ENCODE results near the gene ERP44. TPM values are rescaled to one million over a fixed set of nuclear protein-coding genes. Genes with fewer than 3 reads are reported as not detected.

Gene ERP44
- total RNA-seq, 4 donors from 2014 or later, result 17.1 to 24.0 (median 19.8) TPM

GRCh38 chr9:99966001-99966400 lies 132.8 kb downstream of the ERP44 start:
- no peak for TF ChIP-seq CTCF (IDR thresholded peaks at IDR 0.05; ENCODE audit: low read depth)

- TF ChIP-seq CTCF (IDR thresholded peaks at IDR 0.05; ENCODE audit: low read depth), result no peak
Measured at GRCh38 chr9:99964336-99964735, 134.5 kb downstream of the ERP44 start.

- TF ChIP-seq CTCF (IDR thresholded peaks at IDR 0.05; ENCODE audit: low read depth), result no peak
Measured at GRCh38 chr9:99962680-99963261, 136.0 kb downstream of the ERP44 start.

- TF ChIP-seq CTCF (IDR thresholded peaks at IDR 0.05; ENCODE audit: low read depth), result no peak
Measured at GRCh38 chr9:99955606-99956005, 143.2 kb downstream of the ERP44 start.

- no peak for TF ChIP-seq CTCF (IDR thresholded peaks at IDR 0.05; ENCODE audit: low read depth)
Measured at GRCh38 chr9:99954819-99955218, 144.0 kb downstream of the ERP44 start.

GRCh38 chr9:99953861-99954507 lies 144.8 kb downstream of the ERP44 start:
- no peak for TF ChIP-seq CTCF (IDR thresholded peaks at IDR 0.05; ENCODE audit: low read depth)

GRCh38 chr9:99948896-99949295 lies 149.9 kb downstream of the ERP44 start:
- no peak for TF ChIP-seq CTCF (IDR thresholded peaks at IDR 0.05; ENCODE audit: low read depth)

Data from subcutaneous adipose tissue (tissue), 4 donors.